Thyroid gland (tissue), 4 donors: ENCODE measurements around the gene ARL4A. TPM values are rescaled to one million over a fixed set of nuclear protein-coding genes. Genes with fewer than 3 reads are reported as not detected.

Source experiments
- DNase-seq, 2 donors: peaks; one replicate each; pipeline ENCODE4 v3.0.0-alpha.2; 2019
- H3K27ac ChIP-seq, 3 donors: fragments of 200-600 bp; sonication (generic); 1 replicate in 2 of 3; 2 replicates in 1 of 3; pipeline ENCODE4 v1.5.1; 2016 to 2019; ENCODE audit warnings: mild to moderate bottlenecking in 1 of 3, moderate library complexity in 1 of 3
- H3K27me3 ChIP-seq: fragments of 200-600 bp; sonication (generic); one replicate; pipeline ENCODE4 v1.5.1; 2019
- H3K36me3 ChIP-seq, 2 donors: fragments of 200-600 bp; sonication (generic); one replicate each; pipeline ENCODE4 v1.5.1; 2016 to 2019
- H3K4me1 ChIP-seq, 2 donors: fragments of 200-600 bp; sonication (generic); one replicate each; pipeline ENCODE4 v1.5.1; 2017 to 2019
- H3K4me3 ChIP-seq, 3 donors: fragments of 200-600 bp; sonication (generic); replicated peaks in 1 of 3; 1 replicate in 2 of 3; 2 replicates in 1 of 3; pipeline ENCODE4 v1.5.1; 2016; ENCODE audit warnings: mild to moderate bottlenecking in 1 of 3
- H3K9me3 ChIP-seq: fragments of 200-600 bp; sonication (generic); one replicate; pipeline ENCODE4 v1.5.1; 2017
- CTCF ChIP-seq, 6 experiments: fragments of 200-600 bp in 3 of 6; fragments of 450-650 bp in 3 of 6; sonication (generic) in 3 of 6; IDR thresholded peaks; one replicate each; pipeline ENCODE4 v1.5.1; 2016 to 2019; ENCODE audit warnings: antibody characterized with exemption in 6 of 6, mild to moderate bottlenecking in 2 of 6, inconsistent platforms in 1 of 6, moderate library complexity in 1 of 6
- POLR2A ChIP-seq, 2 donors: fragments of 450-650 bp; IDR thresholded peaks; one replicate each; pipeline ENCODE4 v1.6.1; 2017; ENCODE audit warnings: antibody characterized with exemption in 2 of 2, mild to moderate bottlenecking in 2 of 2, moderate library complexity in 1 of 2
- WGBS, 2 donors: methylation state at CpG; one replicate each; pipeline ENCODE4 v1.1.5; 2017; 5-methylcytosine and 5-hydroxymethylcytosine counted together
- intact Hi-C: fragments of 100-400 bp; cut with DNase I; formaldehyde crosslinking; loops from one replicate; pipeline ENCODE4 v1.15.1; 2023
- total RNA-seq, 4 donors: library from RNA; depleted of rRNA; stranded (reverse); fragments of >200 nt; gene quantifications; one replicate each; pipeline ENCODE4 v1.2.3, GENCODE V29; 2016

The ARL4A gene
- total RNA-seq, 4 donors from 2014 or later = 30.6 to 87.6 (median 43.4) TPM

- Histone ChIP-seq H3K27me3 (no peaks in the 10 kb centered on the region), H3K36me3 (no peaks in the 10 kb centered on the region), H3K4me1 (peaks cover 21 to 28% of the 10 kb centered on the region in 2 donors), H3K27ac (peak overlapping the region; percentile 56 to 75 (median 67)), H3K9me3 (no peaks in the 10 kb centered on the region), H3K4me3 (no peak overlapping the region)
- 81 to 83% methylated on average over 17 of the region's 17 CpGs for WGBS, 2 donors
- TF ChIP-seq CTCF (IDR thresholded peaks at IDR 0.05) (no peak), POLR2A (IDR thresholded peaks at IDR 0.05) (no peak)
- DNase-seq = no peak
- intact Hi-C loops = no loop called here
These were observed 32.8 kb downstream of the ARL4A start for GRCh38 chr7:12719981-12720865.

- no peak for DNase-seq
- H3K9me3 ChIP-seq = no peaks in the 10 kb centered on the region
- TF ChIP-seq CTCF (IDR thresholded peaks at IDR 0.05) = no peak
- TF ChIP-seq POLR2A (IDR thresholded peaks at IDR 0.05) = no peak
- H3K4me3 ChIP-seq = no peak overlapping the region
- WGBS, 2 donors = 92 to 94% methylated on average over 6 of the region's 6 CpGs
- intact Hi-C loops = no loop called here
- no peaks in the 10 kb centered on the region for H3K27me3 ChIP-seq
- no peak overlapping the region for H3K27ac ChIP-seq
- peaks cover 14 to 19% of the 10 kb centered on the region in 2 donors for H3K4me1 ChIP-seq
- H3K36me3 ChIP-seq = no peaks in the 10 kb centered on the region
These were observed 33.9 kb downstream of the ARL4A start for GRCh38 chr7:12721286-12721830.

- DNase-seq = no peak
- H3K9me3 ChIP-seq = no peaks in the 10 kb centered on the region
- no peaks in the 10 kb centered on the region for H3K36me3 ChIP-seq
- no peak overlapping the region for H3K27ac ChIP-seq
- intact Hi-C loops = no loop called here
- TF ChIP-seq POLR2A (IDR thresholded peaks at IDR 0.05) (no peak), CTCF (IDR thresholded peaks at IDR 0.05) (no peak)
- peaks cover 8 to 13% of the 10 kb centered on the region in 2 donors for H3K4me1 ChIP-seq
- 87 to 95% methylated on average over 2 of the region's 2 CpGs for WGBS, 2 donors
- H3K27me3 ChIP-seq = no peaks in the 10 kb centered on the region
- no peak overlapping the region for H3K4me3 ChIP-seq
These were observed 34.7 kb downstream of the ARL4A start for GRCh38 chr7:12722136-12722535.

GRCh38 chr7:12722636-12723605, 35.5 kb downstream of the ARL4A start:
- TF ChIP-seq CTCF (IDR thresholded peaks at IDR 0.05) = no peak
- TF ChIP-seq POLR2A (IDR thresholded peaks at IDR 0.05) = no peak
- WGBS, 2 donors = 72 to 85% methylated on average over 4 of the region's 4 CpGs
- intact Hi-C loops = no loop called here
- Histone ChIP-seq H3K9me3 (no peaks in the 10 kb centered on the region), H3K36me3 (no peaks in the 10 kb centered on the region), H3K4me1 (peaks cover 8 to 13% of the 10 kb centered on the region in 2 donors), H3K27me3 (no peaks in the 10 kb centered on the region), H3K27ac (no peak overlapping the region), H3K4me3 (no peak overlapping the region)
- DNase-seq = no peak
